Myometrial cell (primary cell): Measurements from ENCODE around the gene OR4K2. TPM values are rescaled to one million over a fixed set of nuclear protein-coding genes. Genes with fewer than 3 reads are reported as not detected.

ENCODE experiments used
- total RNA-seq: library from RNA; depleted of rRNA; stranded (reverse); fragments of >200 nt; gene quantifications from 2 replicates; pipeline ENCODE4 v1.2.3, GENCODE V29; 2015

OR4K2 gene, protein sequence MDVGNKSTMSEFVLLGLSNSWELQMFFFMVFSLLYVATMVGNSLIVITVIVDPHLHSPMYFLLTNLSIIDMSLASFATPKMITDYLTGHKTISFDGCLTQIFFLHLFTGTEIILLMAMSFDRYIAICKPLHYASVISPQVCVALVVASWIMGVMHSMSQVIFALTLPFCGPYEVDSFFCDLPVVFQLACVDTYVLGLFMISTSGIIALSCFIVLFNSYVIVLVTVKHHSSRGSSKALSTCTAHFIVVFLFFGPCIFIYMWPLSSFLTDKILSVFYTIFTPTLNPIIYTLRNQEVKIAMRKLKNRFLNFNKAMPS
- not detected in 2 replicates for total RNA-seq

DNA sequence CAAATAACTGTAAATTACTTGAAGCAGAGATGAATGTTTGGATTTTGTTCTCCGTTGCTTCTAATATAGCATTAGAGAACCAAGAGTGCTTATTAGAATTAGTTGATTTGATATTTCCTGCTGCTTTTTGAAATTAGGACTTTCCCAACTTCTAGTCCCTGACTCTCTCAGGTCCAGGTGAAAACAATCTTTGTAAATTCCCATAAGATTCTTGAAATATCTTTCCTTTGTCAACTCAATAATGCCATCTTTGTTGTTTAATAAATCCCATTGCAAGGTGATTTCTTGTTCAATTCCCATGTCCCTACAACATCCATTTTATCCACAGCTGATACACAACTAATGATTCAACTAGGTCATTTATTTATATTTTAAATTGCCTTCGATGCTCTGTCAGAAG, at the start of gene OR4K2:
OR4K2 (plus strand) TSS at position 301 of the 400 bp plus-strand sequence. CDS start 1,126 bp downstream, outside the sequence.

DNA sequence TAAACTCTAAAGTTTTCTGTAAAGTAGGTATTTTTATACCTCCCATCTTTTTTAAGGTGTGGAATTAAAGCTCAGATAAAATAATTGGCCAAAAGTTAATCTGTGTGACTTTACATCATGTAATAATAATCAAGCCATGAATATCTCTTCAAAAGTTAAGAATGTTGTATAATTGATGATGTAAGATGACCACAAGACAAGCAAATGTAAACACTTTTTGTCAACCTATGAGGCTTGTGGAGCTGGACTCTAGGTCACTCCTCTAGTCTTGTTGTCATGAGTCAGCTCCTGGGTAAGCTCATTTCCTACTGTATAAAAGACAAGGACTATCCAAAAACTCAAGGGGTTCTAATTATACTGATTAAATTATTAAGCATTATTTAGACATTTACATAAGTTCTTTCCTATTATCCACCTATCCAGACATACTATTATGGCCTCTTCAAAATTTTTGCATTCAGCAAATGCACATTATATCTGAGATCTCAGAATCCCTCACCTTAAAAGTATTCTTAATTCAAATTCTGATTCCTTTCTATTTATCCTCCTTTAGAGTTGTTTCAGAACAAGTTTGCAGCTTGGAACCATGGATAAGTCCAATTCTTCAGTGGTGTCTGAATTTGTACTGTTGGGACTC, 45.2 kb downstream of the OR4K2 start, which contains the start of gene OR4K5:
OR4K5 (plus strand) TSS at position 587 of the 637 bp plus-strand sequence; CDS start at position 587, 0 bp downstream.

DNA sequence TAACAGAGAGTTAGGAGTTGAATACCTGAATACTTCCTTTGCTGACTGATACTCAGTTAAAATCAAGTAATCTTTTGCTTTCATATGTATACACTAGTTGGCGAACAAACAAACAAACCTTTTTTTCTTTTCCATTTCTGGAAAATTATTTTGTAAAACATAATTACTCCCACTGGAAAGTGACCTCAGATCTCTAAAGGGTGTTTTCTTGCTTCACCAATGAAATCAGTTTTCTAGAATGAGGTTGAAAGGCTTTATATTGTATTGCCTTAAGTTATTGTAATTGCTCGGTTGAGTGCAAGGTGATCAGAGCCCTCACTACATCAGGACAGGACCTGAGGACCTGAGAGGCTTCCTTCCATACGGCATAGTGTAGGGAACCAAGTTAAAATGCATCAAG, 55.7 kb downstream of the OR4K2 start, which contains the start of gene OR4K1:
OR4K1 (plus strand) TSS at position 301 of the 400 bp plus-strand sequence. CDS start 4,750 bp downstream, outside the sequence.

Other genes with a start within 250 kb of the OR4K2 start
- not detected in 2 replicates for gene OR11H2, start 161.3 kb upstream of the OR4K2 start, total RNA-seq
- gene OR4Q3, start 131.6 kb upstream of the OR4K2 start, total RNA-seq, result not detected in 2 replicates
- gene OR4M1, start 101.6 kb upstream of the OR4K2 start, total RNA-seq, result not detected in 2 replicates
- gene OR4N2, start 71.4 kb upstream of the OR4K2 start, total RNA-seq, result not detected in 2 replicates
- gene OR4K5, start 45.5 kb downstream of the OR4K2 start, total RNA-seq, result not detected in 2 replicates
- not detected in 2 replicates for gene OR4K1, start 55.8 kb downstream of the OR4K2 start, total RNA-seq
- gene OR4K15, start 100.4 kb downstream of the OR4K2 start, total RNA-seq, result not detected in 2 replicates
- gene OR4Q2, start 127.0 kb downstream of the OR4K2 start, total RNA-seq, result not detected in 2 replicates
- gene OR4K14, start 144.2 kb downstream of the OR4K2 start, total RNA-seq, result not detected in 2 replicates
- gene OR4K13, start 160.9 kb downstream of the OR4K2 start, total RNA-seq, result not detected in 2 replicates
- not detected in 2 replicates for gene OR4L1, start 184.9 kb downstream of the OR4K2 start, total RNA-seq
- not detected in 2 replicates for gene OR4K17, start 235.6 kb downstream of the OR4K2 start, total RNA-seq